Lung (tissue), 12 donors: Measurements from ENCODE around the gene APOC4. TPM values are rescaled to one million over a fixed set of nuclear protein-coding genes. Genes with fewer than 3 reads are reported as not detected.

ENCODE experiments used
- ATAC-seq: fragments of 200-7000 bp; cut with Tn5 transposase; one replicate; pipeline ENCODE4 v1.9.1; 2020; ENCODE audit warnings: moderate number of reproducible peaks; ENCODE audit not compliant: insufficient read depth, low FRiP score
- DNase-seq, 3 donors: peaks; one replicate each; pipeline ENCODE4 v3.0.0-alpha.2; 2013 to 2017
- H3K27ac ChIP-seq, 2 donors: one replicate each; pipeline ENCODE4 v1.5.1; 2013; ENCODE audit warnings: mild to moderate bottlenecking in 2 of 2, moderate library complexity in 2 of 2, control low read depth in 1 of 2, inconsistent platforms in 1 of 2, low read depth in 1 of 2, low read length in 1 of 2
- H3K27me3 ChIP-seq, 3 donors: one replicate each; pipeline ENCODE4 v1.5.1; 2013; ENCODE audit warnings: low read length in 2 of 3; ENCODE audit not compliant: control insufficient read depth in 3 of 3, insufficient read depth in 3 of 3
- H3K36me3 ChIP-seq, 4 donors: one replicate each; pipeline ENCODE4 v1.5.1; 2013; ENCODE audit warnings: low read length in 4 of 4, mild to moderate bottlenecking in 1 of 4, moderate library complexity in 1 of 4; ENCODE audit not compliant: control insufficient read depth in 4 of 4, insufficient read depth in 4 of 4
- H3K4me1 ChIP-seq, 5 donors: one replicate each; pipeline ENCODE4 v1.5.1; 2013; ENCODE audit warnings: low read length in 5 of 5, mild to moderate bottlenecking in 2 of 5, moderate library complexity in 1 of 5; ENCODE audit not compliant: control insufficient read depth in 5 of 5, insufficient read depth in 5 of 5
- H3K4me3 ChIP-seq: one replicate; pipeline ENCODE4 v1.5.1; 2013; ENCODE audit warnings: mild to moderate bottlenecking, control low read depth, moderate library complexity
- H3K9ac ChIP-seq, 2 donors: one replicate each; pipeline ENCODE4 v1.5.1; 2013; ENCODE audit warnings: low read length in 2 of 2, control low read depth in 1 of 2; ENCODE audit not compliant: insufficient read depth in 1 of 2
- H3K9me3 ChIP-seq, 4 donors: one replicate each; pipeline ENCODE4 v1.5.1; 2013; ENCODE audit warnings: low read length in 3 of 4, mild to moderate bottlenecking in 1 of 4, moderate library complexity in 1 of 4; ENCODE audit not compliant: control insufficient read depth in 4 of 4, insufficient read depth in 3 of 4
- WGBS, 2 donors: extraction: QIAGEN DNeasy Blood & Tissue Kit; methylation state at CpG; one replicate each; pipeline ENCODE4 v1.1.7; 2013; 5-methylcytosine and 5-hydroxymethylcytosine counted together
- polyA plus RNA-seq, 2 donors: library from polyadenylated mRNA; stranded (reverse); fragments of 200-250 nt; gene quantifications; one replicate each; pipeline ENCODE4 v1.2.1, GENCODE V29; 2013
- total RNA-seq, 2 donors: library from RNA; depleted of rRNA in 1 of 2; stranded (reverse); fragments of >200 nt in 1 of 2; gene quantifications; one replicate each; pipeline ENCODE4 v1.2.1, GENCODE V29; 2014 to 2021
- TF ChIP-seq, protein P1 (sequence below): IDR thresholded peaks from 2 replicates; pipeline ENCODE4 v1.5.1; 2012; ENCODE audit warnings: mild to moderate bottlenecking; ENCODE audit errors: control extremely low read depth, extremely low read depth
- donor health status: control.
- donor health status: control.
- donor health status: Bipolar disorder and iron deficiency.
- donor health status: healthy.
- donor health status: DM: yes; HTN: yes; CAD: no.

The APOC4 gene
- total and polyA plus RNA-seq, 4 donors = 0.98 TPM; not detected in 3

DNA sequence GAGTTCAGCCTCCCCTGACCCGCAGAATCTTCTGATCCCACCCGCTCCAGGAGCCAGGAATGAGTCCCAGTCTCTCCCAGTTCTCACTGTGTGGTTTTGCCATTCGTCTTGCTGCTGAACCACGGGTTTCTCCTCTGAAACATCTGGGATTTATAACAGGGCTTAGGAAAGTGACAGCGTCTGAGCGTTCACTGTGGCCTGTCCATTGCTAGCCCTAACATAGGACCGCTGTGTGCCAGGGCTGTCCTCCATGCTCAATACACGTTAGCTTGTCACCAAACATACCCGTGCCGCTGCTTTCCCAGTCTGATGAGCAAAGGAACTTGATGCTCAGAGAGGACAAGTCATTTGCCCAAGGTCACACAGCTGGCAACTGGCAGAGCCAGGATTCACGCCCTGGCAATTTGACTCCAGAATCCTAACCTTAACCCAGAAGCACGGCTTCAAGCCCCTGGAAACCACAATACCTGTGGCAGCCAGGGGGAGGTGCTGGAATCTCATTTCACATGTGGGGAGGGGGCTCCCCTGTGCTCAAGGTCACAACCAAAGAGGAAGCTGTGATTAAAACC lies 37.5 kb upstream of the APOC4 start:
- peaks cover 7 to 27% (median 16%) of the 10 kb centered on the region in 4 donors for H3K36me3 ChIP-seq
- 73 to 84% methylated on average over 12 of the region's 12 CpGs for WGBS, 2 donors
- peaks cover 0 to 16% (median 0%) of the 10 kb centered on the region in 5 donors for H3K4me1 ChIP-seq
- no peak overlapping the region for H3K9ac ChIP-seq
- no peak overlapping the region for H3K27ac ChIP-seq
- H3K4me3 ChIP-seq = no peak overlapping the region
- TF ChIP-seq, protein P1, sequence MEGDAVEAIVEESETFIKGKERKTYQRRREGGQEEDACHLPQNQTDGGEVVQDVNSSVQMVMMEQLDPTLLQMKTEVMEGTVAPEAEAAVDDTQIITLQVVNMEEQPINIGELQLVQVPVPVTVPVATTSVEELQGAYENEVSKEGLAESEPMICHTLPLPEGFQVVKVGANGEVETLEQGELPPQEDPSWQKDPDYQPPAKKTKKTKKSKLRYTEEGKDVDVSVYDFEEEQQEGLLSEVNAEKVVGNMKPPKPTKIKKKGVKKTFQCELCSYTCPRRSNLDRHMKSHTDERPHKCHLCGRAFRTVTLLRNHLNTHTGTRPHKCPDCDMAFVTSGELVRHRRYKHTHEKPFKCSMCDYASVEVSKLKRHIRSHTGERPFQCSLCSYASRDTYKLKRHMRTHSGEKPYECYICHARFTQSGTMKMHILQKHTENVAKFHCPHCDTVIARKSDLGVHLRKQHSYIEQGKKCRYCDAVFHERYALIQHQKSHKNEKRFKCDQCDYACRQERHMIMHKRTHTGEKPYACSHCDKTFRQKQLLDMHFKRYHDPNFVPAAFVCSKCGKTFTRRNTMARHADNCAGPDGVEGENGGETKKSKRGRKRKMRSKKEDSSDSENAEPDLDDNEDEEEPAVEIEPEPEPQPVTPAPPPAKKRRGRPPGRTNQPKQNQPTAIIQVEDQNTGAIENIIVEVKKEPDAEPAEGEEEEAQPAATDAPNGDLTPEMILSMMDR = no peak
- H3K27me3 ChIP-seq = no peaks in the 10 kb centered on the region
- H3K9me3 ChIP-seq = no peaks in the 10 kb centered on the region
- ATAC-seq = no peak
- DNase-seq = no peak

- no peaks in the 10 kb centered on the region for H3K27me3 ChIP-seq
- TF ChIP-seq, protein P1 = no peak
- H3K4me3 ChIP-seq = peak within 1 kb of the TSS; percentile 0
- no peak within 1 kb of the TSS for H3K27ac ChIP-seq
- peak; percentile 4 for ATAC-seq
- peaks cover 0 to 18% (median 0%) of the 10 kb centered on the region in 5 donors for H3K4me1 ChIP-seq
- 1 to 3% methylated on average over 19 to 20 of the region's 20 CpGs for whole genome bisulfite sequencing, 2 donors
- H3K36me3 ChIP-seq = peaks cover 4 to 23% (median 8%) of the 10 kb centered on the region in 4 donors
- DNase-seq = peak; percentile 31 to 39 (median 39)
- no peaks in the 10 kb centered on the region for H3K9me3 ChIP-seq
- H3K9ac ChIP-seq = peak within 1 kb of the TSS in 1 of 2 donors; percentile 92
Observed at GRCh38 chr19:44905437-44906160, 36.4 kb upstream of the APOC4 start, which contains the start of gene APOE. Gene APOE (plus strand): TSS chr19:44905796. CDS start chr19:44906625, 829 bp downstream.

- no peak for ATAC-seq
- Histone ChIP-seq H3K9ac (no peak overlapping the region), H3K36me3 (peaks cover under 1 to 9% (median 3%) of the 10 kb centered on the region in 4 donors), H3K27me3 (no peaks in the 10 kb centered on the region), H3K9me3 (peaks cover 0 to 1% (median 0%) of the 10 kb centered on the region in 4 donors), H3K4me3 (no peak overlapping the region), H3K27ac (no peak overlapping the region), H3K4me1 (peaks cover 0 to 31% (median 6%) of the 10 kb centered on the region in 5 donors)
- TF ChIP-seq, protein P1 = no peak
- no peak for DNase-seq
- WGBS, 2 donors = 93 to 96% methylated on average over 11 to 12 of the region's 12 CpGs
Observed at GRCh38 chr19:44907613-44908012, 34.4 kb upstream of the APOC4 start.
